GM12864 (cell line): ENCODE measurements around the gene TMEM41A.
"Not testable (repeated sequence)": the region's sequence is repeated elsewhere in the genome, so short reads cannot be mapped to it uniquely, and the experiment has no call there.

Experiments
- DNase-seq: peaks from one replicate; pipeline ENCODE4 v3.0.0-alpha.2; 2011; ENCODE audit warnings: low read depth
- H3K4me3 ChIP-seq: 2 replicates; pipeline ENCODE4 v1.5.1; 2011; ENCODE audit warnings: mild to moderate bottlenecking, low read depth, low read length, control low read depth
- CTCF ChIP-seq: IDR thresholded peaks from 2 replicates; pipeline ENCODE4 v1.5.1; 2011; ENCODE audit warnings: low read depth, mild to moderate bottlenecking, moderate library complexity, low read length, control low read depth, inconsistent platforms; ENCODE audit errors: missing control alignments

Gene TMEM41A

DNA sequence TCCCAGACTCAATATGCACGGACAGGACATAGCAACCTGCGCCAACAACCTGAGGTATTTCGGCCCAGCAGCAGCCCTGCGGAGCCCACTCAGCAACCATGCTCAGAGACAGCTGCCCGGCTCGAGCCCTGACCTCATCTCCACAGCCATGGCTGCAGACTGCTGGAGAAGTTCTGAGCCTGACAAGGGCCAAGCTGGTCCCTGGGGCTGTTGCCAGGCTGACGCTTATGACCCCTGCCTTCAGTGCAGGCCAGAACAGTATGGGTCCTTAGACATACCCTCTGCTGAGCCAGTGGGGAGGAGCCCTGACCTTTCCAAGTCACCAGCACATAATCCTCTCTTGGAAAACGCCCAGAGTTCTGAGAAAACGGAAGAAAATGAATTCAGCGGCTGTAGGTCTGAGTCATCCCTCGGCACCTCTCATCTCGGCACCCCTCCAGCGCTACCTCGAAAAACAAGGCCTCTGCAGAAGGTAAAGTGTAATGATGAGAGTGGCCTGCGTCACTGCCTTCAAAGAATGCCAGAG lies 25.5 kb downstream of the TMEM41A start:
- no peak overlapping the region for H3K4me3 ChIP-seq
- DNase-seq, result no peak
- TF ChIP-seq CTCF, result no peak

DNA sequence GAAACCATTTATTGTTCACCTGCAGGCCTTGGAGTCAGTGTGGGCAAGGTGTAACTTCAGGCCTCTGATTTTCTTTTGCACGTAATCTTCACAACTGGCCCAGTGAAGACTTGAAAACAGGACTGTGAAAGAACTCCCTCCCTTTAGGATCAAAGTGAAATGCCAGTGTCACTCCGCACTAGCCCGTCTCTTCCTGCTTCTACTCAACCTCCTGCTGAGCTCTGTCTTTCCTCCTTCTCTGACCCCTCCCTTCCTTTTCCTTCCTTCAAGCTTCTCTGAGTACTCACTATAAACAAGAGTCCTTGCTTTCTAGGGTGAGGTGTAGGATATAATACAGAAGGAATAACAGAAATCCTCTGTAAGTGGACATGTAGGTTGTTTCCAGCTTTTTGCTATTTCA lies 28.5 kb downstream of the TMEM41A start:
- no peak overlapping the region for H3K4me3 ChIP-seq
- DNase-seq, result no peak
- TF ChIP-seq CTCF, result no peak

GRCh38 chr3:185469542-185469941 lies 29.3 kb downstream of the TMEM41A start:
- no peak for TF ChIP-seq CTCF
- no peak overlapping the region for H3K4me3 ChIP-seq
- no peak for DNase-seq

DNA sequence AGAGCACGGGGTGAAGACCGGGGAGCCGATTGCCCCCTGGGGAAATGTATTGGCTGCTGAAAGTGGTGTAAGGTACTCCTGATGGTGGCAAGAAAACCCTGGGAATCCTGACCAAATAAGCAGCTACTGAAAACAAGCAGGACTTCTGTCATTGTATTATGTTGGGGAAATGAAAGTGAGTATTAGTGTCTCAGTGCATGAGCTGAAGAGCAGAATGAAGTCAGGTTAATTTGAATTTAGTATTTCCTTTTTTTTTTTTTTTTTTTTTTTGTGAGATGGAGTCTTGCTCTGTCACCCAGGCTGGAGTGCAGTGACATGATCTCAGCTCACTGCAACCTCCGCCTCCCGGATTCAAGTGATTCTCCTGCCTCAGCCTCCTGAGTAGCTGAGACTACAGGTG lies 32.7 kb downstream of the TMEM41A start:
- not testable (repeated sequence) for H3K4me3 ChIP-seq, DNase-seq

DNA sequence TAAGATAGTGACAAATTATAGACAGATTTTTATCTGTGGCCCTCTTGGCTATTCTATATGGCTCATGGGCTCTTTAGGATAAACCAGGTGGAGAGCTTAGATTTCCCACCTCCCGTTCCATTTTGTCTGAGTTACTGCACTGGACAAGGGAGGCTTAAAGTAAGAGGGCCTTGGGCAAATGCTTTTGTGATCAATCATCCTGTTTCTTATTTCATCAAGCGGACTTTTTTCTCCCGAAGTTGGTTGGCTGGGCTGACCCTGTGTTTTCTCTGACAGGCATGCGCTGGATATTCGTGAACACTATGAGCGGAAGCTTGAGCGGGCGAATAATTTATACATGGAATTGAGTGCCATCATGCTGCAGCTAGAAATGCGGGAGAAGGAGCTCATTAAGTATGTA lies 33.4 kb downstream of the TMEM41A start:
- DNase-seq, result no peak
- no peak for TF ChIP-seq CTCF
- no peak overlapping the region for H3K4me3 ChIP-seq

- H3K4me3 ChIP-seq, result no peak overlapping the region
- no peak for DNase-seq
- no peak for TF ChIP-seq CTCF
Measured at GRCh38 chr3:185460719-185461350, 38.0 kb downstream of the TMEM41A start.

DNA sequence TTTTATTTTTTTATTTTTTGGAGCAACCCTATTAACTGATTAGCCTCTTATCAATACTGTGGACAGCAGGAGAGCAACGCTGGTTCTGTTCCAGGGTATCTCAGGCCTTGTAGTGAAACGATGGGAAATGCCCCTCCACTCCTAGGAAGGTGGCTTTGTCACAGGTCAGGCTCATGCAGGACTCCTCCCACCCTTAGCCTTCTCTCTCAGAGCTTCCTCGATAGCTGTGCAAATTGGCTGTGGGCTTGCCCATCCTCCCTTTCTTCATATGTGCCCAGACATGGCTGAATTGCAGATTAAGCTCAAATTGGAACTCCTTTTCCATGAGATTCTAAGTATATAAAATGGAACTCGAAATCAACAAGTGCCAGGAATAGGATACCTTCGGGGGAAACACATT lies 38.5 kb downstream of the TMEM41A start:
- no peak for TF ChIP-seq CTCF

More for the DNA sequence above, 38.5 kb downstream of the TMEM41A start:
- no peak overlapping the region for H3K4me3 ChIP-seq
- DNase-seq, result no peak
